LHCN-M2 (cell line): Measurements from ENCODE around the gene GSG1L2. TPM values are rescaled to one million over a fixed set of nuclear protein-coding genes. Genes with fewer than 3 reads are reported as not detected.
"Not testable (repeated sequence)": the region's sequence is repeated elsewhere in the genome, so short reads cannot be mapped to it uniquely, and the experiment has no call there.

ENCODE experiments used
- DNase-seq: peaks from one replicate; pipeline ENCODE4 v3.0.0-alpha.2; 2012; ENCODE audit warnings: low read depth
- total RNA-seq: library from RNA; depleted of rRNA; stranded (reverse); fragments of >200 nt; gene quantifications from 2 replicates; pipeline ENCODE4 v1.2.3, GENCODE V29; 2014; rRNA removed

Gene GSG1L2
- total RNA-seq, 1 experiment from 2014 or later = not detected

- DNase-seq = no peak
These were observed 31.6 kb downstream of the GSG1L2 start for GRCh38 chr17:9790316-9790715.

- DNase-seq = no peak
These were observed 33.3 kb downstream of the GSG1L2 start for GRCh38 chr17:9788601-9789000.

GRCh38 chr17:9784544-9784943 is 37.3 kb downstream of the GSG1L2 start:
- no peak for DNase-seq

GRCh38 chr17:9783465-9783864 is 38.4 kb downstream of the GSG1L2 start:
- DNase-seq = not testable (repeated sequence)

- no peak for DNase-seq
These were observed 38.8 kb downstream of the GSG1L2 start for GRCh38 chr17:9783050-9783449.

- no peak for DNase-seq
These were observed 41.3 kb downstream of the GSG1L2 start for GRCh38 chr17:9780552-9780951.

GRCh38 chr17:9776911-9777310 is 45.0 kb downstream of the GSG1L2 start:
- no peak for DNase-seq

- no peak for DNase-seq
These were observed 49.2 kb downstream of the GSG1L2 start for GRCh38 chr17:9772658-9773057.

- DNase-seq = no peak
These were observed 50.4 kb downstream of the GSG1L2 start for GRCh38 chr17:9771465-9771864.

GRCh38 chr17:9769036-9769695 is 52.7 kb downstream of the GSG1L2 start:
- DNase-seq = no peak

GRCh38 chr17:9768381-9768934 is 53.4 kb downstream of the GSG1L2 start:
- peak; percentile 6 for DNase-seq

GRCh38 chr17:9767432-9767991 is 54.4 kb downstream of the GSG1L2 start:
- no peak for DNase-seq

GRCh38 chr17:9766970-9767369 is 54.9 kb downstream of the GSG1L2 start:
- no peak for DNase-seq

- DNase-seq = no peak
These were observed 56.6 kb downstream of the GSG1L2 start for GRCh38 chr17:9765322-9765721.

GRCh38 chr17:9763643-9764042 is 58.2 kb downstream of the GSG1L2 start:
- DNase-seq = no peak

GRCh38 chr17:9760266-9760665 is 61.6 kb downstream of the GSG1L2 start:
- no peak for DNase-seq

GRCh38 chr17:9755083-9755482 is 66.8 kb downstream of the GSG1L2 start:
- DNase-seq = no peak

Other genes with a start within 250 kb of the GSG1L2 start
- gene STX8, start 246.3 kb downstream of the GSG1L2 start, total RNA-seq = 45.2 and 54.8 TPM in 2 replicates
- not detected in 2 replicates for gene CFAP52, start 245.4 kb downstream of the GSG1L2 start, total RNA-seq
- gene USP43, start 176.6 kb downstream of the GSG1L2 start, total RNA-seq = not detected in 2 replicates
- gene DHRS7C, start 30.5 kb downstream of the GSG1L2 start, total RNA-seq = not detected in 2 replicates
- gene GLP2R, start 3.8 kb upstream of the GSG1L2 start, total RNA-seq = not detected in 2 replicates
- not detected in 2 replicates for gene RCVRN, start 83.2 kb upstream of the GSG1L2 start, total RNA-seq